Activated CD4-positive, alpha-beta T cell treated with anti-CD3 and anti-CD28 coated beads, Interleukin-2, amount 10 ng/mL, durations not matched to agents 24 days and 14 days (primary cell): ENCODE measurements around the gene XAGE1B. TPM values are rescaled to one million over a fixed set of nuclear protein-coding genes. Genes with fewer than 3 reads are reported as not detected.
"Not testable (repeated sequence)": the region's sequence is repeated elsewhere in the genome, so short reads cannot be mapped to it uniquely, and the experiment has no call there.

Experiments used
- DNase-seq: peaks from one replicate; pipeline ENCODE4 v3.0.0; 2022
- H3K27ac Mint-ChIP-seq: one replicate; pipeline ENCODE4 v1.8.0; 2022; ENCODE audit warnings: mild to moderate bottlenecking, mixed read lengths
- H3K27me3 Mint-ChIP-seq: one replicate; pipeline ENCODE4 v1.8.0; 2022; ENCODE audit warnings: mixed read lengths
- H3K36me3 Mint-ChIP-seq: one replicate; pipeline ENCODE4 v1.8.0; 2022; ENCODE audit warnings: low read depth, mild to moderate bottlenecking, mixed read lengths
- H3K4me1 Mint-ChIP-seq: one replicate; pipeline ENCODE4 v1.8.0; 2021; ENCODE audit warnings: mixed read lengths
- H3K4me3 Mint-ChIP-seq: one replicate; pipeline ENCODE4 v1.8.0; 2022; ENCODE audit warnings: mild to moderate bottlenecking, moderate library complexity, mixed read lengths
- H3K9me3 Mint-ChIP-seq: one replicate; pipeline ENCODE4 v1.8.0; 2021; ENCODE audit warnings: mixed read lengths
- intact Hi-C: fragments of 100-400 bp; cut with micrococcal nuclease; formaldehyde crosslinking; loops from one replicate; pipeline ENCODE4 v1.15.1; 2023
- total RNA-seq: library from RNA; stranded (reverse); gene quantifications from 2 replicates; pipeline ENCODE4 v1.2.3, GENCODE V29; 2022

The XAGE1B gene
- not detected in 2 replicates for total RNA-seq

DNA sequence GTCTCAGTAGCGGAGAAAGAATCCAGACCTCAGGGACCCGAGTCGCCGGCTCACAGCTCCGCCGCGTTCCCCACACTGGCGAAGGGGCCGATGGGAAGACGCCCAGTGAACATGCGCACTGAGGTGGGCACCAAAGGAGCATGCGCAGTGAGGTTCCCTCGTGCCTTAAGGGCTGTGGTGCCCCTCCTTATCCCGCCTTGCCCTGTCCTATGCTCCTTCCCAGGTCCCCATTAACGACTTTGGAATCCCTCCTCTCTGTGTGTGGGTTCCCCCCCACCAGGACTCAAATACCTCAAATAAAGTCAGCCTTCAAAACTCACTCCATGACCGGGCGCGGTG, at the start of gene XAGE1B:
Gene XAGE1B, minus strand, starts transcription at position 77 of the 339 bp plus-strand sequence. CDS start 1,536 bp downstream, outside the sequence.
- H3K36me3 Mint-ChIP-seq, intact Hi-C loops, H3K4me3 Mint-ChIP-seq, H3K4me1 Mint-ChIP-seq, H3K27ac Mint-ChIP-seq, H3K27me3 Mint-ChIP-seq, H3K9me3 Mint-ChIP-seq, DNase-seq: not testable (repeated sequence)

GRCh38 chrX:52563105-52563504, 46.2 kb upstream of the XAGE1B start:
- Mint-ChIP-seq H3K36me3 (no peaks in the 10 kb centered on the region), H3K4me3 (no peak overlapping the region), H3K27ac (no peak overlapping the region), H3K4me1 (no peaks in the 10 kb centered on the region), H3K27me3 (peaks cover 3% of the 10 kb centered on the region), H3K9me3 (no peaks in the 10 kb centered on the region)
- intact Hi-C loops, result no loop called here
- DNase-seq, result no peak

DNA sequence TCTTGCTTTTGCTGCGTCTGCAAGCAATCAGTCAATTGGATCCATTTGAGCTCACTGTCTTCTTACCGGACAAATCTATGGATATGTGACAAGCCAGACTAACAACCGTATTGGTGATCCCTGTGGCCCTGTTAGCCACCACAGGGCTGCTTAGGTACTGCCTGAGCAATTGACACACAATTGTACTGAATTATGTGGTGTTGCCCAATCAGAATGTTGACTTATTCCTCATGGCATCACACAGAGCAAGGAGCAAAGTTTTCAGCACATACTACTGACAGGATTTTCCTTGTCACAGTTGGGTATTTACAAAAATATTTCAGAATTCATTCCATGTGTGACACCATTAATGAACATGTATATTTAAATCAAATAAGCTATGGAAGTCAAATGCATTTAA, 41.3 kb upstream of the XAGE1B start:
- Mint-ChIP-seq H3K27me3 (no peaks in the 10 kb centered on the region), H3K9me3 (no peaks in the 10 kb centered on the region), H3K4me1 (no peaks in the 10 kb centered on the region), H3K27ac (no peak overlapping the region), H3K36me3 (no peaks in the 10 kb centered on the region), H3K4me3 (no peak overlapping the region)
- intact Hi-C loops, result no loop called here
- DNase-seq, result no peak

GRCh38 chrX:52556741-52557140, 39.9 kb upstream of the XAGE1B start:
- Mint-ChIP-seq H3K4me1 (no peaks in the 10 kb centered on the region), H3K27ac (no peak overlapping the region), H3K9me3 (no peaks in the 10 kb centered on the region), H3K4me3 (no peak overlapping the region), H3K27me3 (no peaks in the 10 kb centered on the region), H3K36me3 (no peaks in the 10 kb centered on the region)
- DNase-seq, result no peak
- intact Hi-C loops, result no loop called here

DNA sequence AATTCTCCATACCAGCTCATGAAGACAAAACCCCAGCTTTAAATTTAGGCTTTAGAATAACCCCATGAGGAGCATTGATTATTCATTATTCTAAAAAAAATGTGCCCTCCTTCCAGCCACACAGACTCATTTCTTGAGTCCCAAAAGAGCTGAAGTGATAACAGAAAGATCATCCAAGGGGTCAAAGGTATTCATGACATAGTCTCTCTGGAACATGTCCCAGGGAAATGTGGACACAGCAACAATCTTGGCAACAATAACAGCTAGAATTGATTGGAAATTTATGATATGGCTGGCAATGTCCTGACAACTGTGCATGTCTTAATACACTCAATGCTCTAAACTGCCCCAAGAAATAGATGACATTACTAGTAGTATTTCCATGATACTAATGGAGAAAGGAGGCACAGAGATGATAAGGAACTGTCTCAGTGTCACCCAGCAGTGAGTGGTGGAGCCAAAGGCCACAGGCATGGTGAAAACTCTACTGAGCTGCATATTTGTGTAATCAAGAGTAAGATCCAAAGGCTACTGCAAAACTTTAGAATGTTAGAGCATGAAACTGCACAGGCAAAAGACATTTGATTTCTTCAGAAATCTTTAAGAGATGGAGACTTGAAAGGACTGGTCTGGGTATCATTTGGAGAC, 37.3 kb upstream of the XAGE1B start:
- H3K27me3 Mint-ChIP-seq, result no peaks in the 10 kb centered on the region
- H3K9me3 Mint-ChIP-seq, result no peaks in the 10 kb centered on the region
- H3K36me3 Mint-ChIP-seq, result no peaks in the 10 kb centered on the region
- intact Hi-C loops, result no loop called here
- H3K4me3 Mint-ChIP-seq, result no peak overlapping the region
- DNase-seq, result no peak
- H3K27ac Mint-ChIP-seq, result no peak overlapping the region
- H3K4me1 Mint-ChIP-seq, result no peaks in the 10 kb centered on the region

DNA sequence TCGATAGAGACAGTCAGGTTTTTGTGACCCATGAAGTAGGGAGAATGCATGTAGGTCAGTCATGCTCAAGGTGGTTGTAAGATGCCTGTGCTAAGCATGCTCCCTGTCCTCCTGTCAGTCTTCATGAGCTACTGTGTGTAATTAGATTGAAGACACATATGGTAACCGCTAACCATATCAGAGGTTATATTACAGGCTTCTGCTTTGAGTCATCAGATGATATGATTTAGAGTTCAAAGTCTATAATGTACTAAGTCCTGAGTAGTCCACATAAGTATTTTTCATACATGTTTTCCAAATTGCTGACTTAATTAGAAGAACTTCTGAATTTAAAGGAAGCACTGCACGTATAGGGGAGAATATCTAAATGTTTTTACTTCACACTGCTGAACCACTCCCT, 31.9 kb upstream of the XAGE1B start:
- H3K4me1 Mint-ChIP-seq, H3K4me3 Mint-ChIP-seq, H3K27me3 Mint-ChIP-seq, H3K27ac Mint-ChIP-seq, H3K9me3 Mint-ChIP-seq, H3K36me3 Mint-ChIP-seq, DNase-seq, intact Hi-C loops: not testable (repeated sequence)

- Mint-ChIP-seq H3K4me1 (no peaks in the 10 kb centered on the region), H3K27ac (no peak overlapping the region), H3K27me3 (no peaks in the 10 kb centered on the region), H3K4me3 (no peak overlapping the region), H3K36me3 (no peaks in the 10 kb centered on the region), H3K9me3 (no peaks in the 10 kb centered on the region)
- no peak for DNase-seq
- intact Hi-C loops, result no loop called here
Observed at GRCh38 chrX:52544147-52544840, 27.4 kb upstream of the XAGE1B start.

DNA sequence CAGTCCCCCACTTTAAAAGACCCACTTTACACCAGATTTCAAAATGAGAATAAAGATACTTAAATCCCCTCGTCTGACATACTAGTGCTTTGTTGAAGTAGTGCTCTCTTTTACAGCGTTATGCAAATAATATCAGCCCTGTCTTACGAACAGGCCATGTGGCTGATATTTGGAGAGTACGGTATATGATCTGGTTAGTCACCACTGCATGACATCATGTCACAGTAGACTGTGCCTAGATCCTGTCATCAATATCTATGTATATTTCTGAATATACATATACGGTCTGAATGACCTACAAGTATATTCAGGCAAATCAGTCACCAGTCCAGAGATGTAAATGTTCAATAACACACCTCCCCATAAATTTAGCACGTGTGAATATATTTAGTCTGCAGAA, 25.4 kb upstream of the XAGE1B start:
- Mint-ChIP-seq H3K27ac (no peak overlapping the region), H3K36me3 (no peaks in the 10 kb centered on the region), H3K4me1 (no peaks in the 10 kb centered on the region), H3K9me3 (no peaks in the 10 kb centered on the region), H3K27me3 (no peaks in the 10 kb centered on the region), H3K4me3 (no peak overlapping the region)
- DNase-seq, result no peak
- intact Hi-C loops, result no loop called here

DNA sequence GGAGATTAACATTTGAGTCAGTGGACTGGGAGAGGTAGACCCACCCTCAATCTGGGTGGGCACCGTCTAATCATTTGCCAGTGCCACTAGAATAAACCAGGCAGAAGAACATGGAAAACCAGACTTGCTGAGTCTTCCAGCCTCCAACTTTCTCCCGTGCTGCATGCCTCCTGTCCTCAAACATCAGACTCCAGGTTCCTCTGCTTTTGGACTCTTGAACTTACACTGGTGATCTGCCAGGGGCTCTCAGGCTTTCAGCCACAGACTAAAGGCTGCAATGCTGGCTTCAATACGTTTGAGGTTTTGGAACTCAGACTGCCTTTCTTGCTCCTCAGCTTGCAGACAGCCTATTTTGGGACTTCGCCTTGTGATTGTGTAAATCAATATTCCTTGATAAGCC, 24.2 kb upstream of the XAGE1B start:
- intact Hi-C loops, H3K4me1 Mint-ChIP-seq, H3K36me3 Mint-ChIP-seq, H3K9me3 Mint-ChIP-seq, H3K27ac Mint-ChIP-seq, H3K27me3 Mint-ChIP-seq, H3K4me3 Mint-ChIP-seq, DNase-seq: not testable (repeated sequence)

DNA sequence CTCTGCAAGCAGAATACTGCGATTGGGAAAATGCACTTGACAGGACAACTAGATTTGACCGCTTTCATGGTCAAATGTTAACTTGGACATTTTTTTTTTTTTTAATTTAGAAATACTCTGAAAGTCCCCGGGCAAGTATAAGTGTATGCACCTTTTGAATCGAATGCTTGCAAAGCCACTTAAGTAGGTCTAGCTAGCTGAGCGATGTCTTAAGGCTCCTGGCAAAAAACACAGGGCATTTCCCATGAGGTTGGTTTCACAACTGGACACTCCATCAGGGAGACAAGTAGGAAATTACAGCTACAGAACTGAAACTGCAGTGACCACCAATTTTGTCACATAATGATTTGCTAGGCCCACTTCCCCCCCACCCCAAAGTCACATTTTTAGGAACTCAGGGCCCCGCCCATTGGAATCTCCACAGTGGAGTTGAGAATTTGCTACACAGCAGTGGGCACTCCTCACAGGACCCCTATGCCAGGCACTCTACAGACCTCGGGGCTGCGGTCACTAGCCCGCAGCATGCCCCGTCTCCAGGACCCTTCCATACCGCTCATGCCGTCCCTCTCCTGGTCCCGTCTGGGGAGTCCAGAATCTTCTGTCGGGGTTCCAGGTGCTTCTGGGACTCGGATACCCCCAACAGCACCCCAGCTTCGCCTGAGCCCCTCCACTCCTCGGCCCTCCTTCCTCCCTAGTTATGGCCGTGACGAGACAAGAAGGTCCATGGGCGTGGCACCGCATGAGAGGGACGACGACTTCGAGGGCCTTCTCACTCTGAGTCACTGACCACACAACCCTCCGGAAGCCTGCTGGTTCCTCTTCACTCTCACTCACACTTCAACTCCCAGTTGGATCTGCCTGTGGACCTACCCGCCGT, 515 bp downstream of the XAGE1B start:
- H3K4me3 Mint-ChIP-seq, H3K9me3 Mint-ChIP-seq, DNase-seq, H3K36me3 Mint-ChIP-seq, H3K27ac Mint-ChIP-seq, H3K27me3 Mint-ChIP-seq, intact Hi-C loops, H3K4me1 Mint-ChIP-seq: not testable (repeated sequence)

DNA sequence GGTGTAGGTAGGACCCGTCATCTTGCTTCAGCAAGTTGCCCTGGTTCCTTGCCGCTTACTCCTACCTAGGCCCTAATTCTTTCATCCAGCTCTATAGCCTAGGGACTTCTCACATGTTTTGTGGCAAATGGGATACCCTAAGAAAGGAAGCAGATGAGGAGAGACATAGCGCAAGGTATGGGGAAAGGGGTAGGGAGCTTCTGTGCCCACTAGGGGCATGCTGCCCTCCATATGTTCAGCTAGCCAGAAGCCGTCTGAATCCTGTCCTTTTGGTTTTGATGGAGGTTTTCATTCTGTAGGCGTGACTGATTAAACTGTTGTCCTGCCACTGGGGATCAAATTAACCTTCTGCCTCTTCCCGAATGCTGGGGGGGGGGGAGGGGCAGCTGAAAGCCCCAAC, 5.7 kb downstream of the XAGE1B start:
- H3K4me1 Mint-ChIP-seq, H3K4me3 Mint-ChIP-seq, H3K36me3 Mint-ChIP-seq, intact Hi-C loops, H3K27me3 Mint-ChIP-seq, H3K9me3 Mint-ChIP-seq, H3K27ac Mint-ChIP-seq, DNase-seq: not testable (repeated sequence)

DNA sequence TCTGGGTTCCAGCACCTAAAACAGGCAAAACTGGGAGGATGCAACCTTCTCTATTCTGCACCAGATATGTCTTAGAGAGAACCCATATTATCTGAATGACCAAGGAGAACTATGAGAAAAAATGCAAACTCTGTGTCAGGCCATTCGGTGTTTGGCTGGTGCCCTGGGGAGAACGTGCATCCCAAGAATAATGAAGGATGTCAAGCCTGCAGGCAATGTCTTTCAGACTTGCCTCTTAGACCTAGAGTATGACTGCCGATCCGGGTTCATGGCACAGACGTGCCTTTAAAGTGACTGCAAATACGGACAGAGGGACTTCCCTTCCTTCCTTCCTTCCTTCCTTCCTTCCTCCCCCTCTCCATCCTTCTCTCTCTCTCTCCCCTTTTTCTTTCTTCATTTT, 6.9 kb downstream of the XAGE1B start:
- Mint-ChIP-seq H3K36me3 (no peaks in the 10 kb centered on the region), H3K4me3 (no peak overlapping the region), H3K9me3 (no peaks in the 10 kb centered on the region), H3K27ac (no peak overlapping the region), H3K4me1 (no peaks in the 10 kb centered on the region), H3K27me3 (peaks cover 1% of the 10 kb centered on the region)
- intact Hi-C loops, result no loop called here
- DNase-seq, result no peak

- H3K4me3 Mint-ChIP-seq, result no peak overlapping the region
- H3K27me3 Mint-ChIP-seq, result peaks cover 1% of the 10 kb centered on the region
- no peaks in the 10 kb centered on the region for H3K36me3 Mint-ChIP-seq
- no peaks in the 10 kb centered on the region for H3K9me3 Mint-ChIP-seq
- H3K27ac Mint-ChIP-seq, result no peak overlapping the region
- DNase-seq, result no peak
- H3K4me1 Mint-ChIP-seq, result no peaks in the 10 kb centered on the region
- intact Hi-C loops, result no loop called here
Observed at GRCh38 chrX:52507331-52507730, 9.5 kb downstream of the XAGE1B start.

GRCh38 chrX:52504551-52504950, 12.3 kb downstream of the XAGE1B start:
- no peak for DNase-seq
- Mint-ChIP-seq H3K4me1 (no peaks in the 10 kb centered on the region), H3K4me3 (no peak overlapping the region), H3K27me3 (peaks cover 1% of the 10 kb centered on the region), H3K36me3 (no peaks in the 10 kb centered on the region), H3K27ac (no peak overlapping the region), H3K9me3 (no peaks in the 10 kb centered on the region)
- intact Hi-C loops, result no loop called here
